Stimulated activated memory B cell treated with anti-CD40 and anti-IgM and Interleukin-4, amounts not matched to agents 10 μg/mL and 1 μg/mL and 100 μg/mL, for 72 hours (primary cell): ENCODE measurements around the gene SOHLH2.
A peak's percentile ranks its signal among the peaks of the same experiment; 100 is the strongest.

Experiments
- ATAC-seq: fragments of 150-1000 bp; cut with Tn5 transposase; 2 replicates; pipeline ENCODE4 v1.10.0; 2021
- H3K27ac Mint-ChIP-seq: one replicate; pipeline ENCODE4 v1.8.0; 2022; ENCODE audit warnings: mild to moderate bottlenecking, mixed read lengths
- H3K27me3 Mint-ChIP-seq: one replicate; pipeline ENCODE4 v1.8.0; 2022; ENCODE audit warnings: mixed read lengths
- H3K36me3 Mint-ChIP-seq: one replicate; pipeline ENCODE4 v1.8.0; 2022; ENCODE audit warnings: mixed read lengths
- H3K4me1 Mint-ChIP-seq: one replicate; pipeline ENCODE4 v1.8.0; 2022; ENCODE audit warnings: mixed read lengths
- H3K4me3 Mint-ChIP-seq: one replicate; pipeline ENCODE4 v1.8.0; 2022; ENCODE audit warnings: mild to moderate bottlenecking, moderate library complexity, mixed read lengths
- H3K9me3 Mint-ChIP-seq: one replicate; pipeline ENCODE4 v1.8.0; 2022; ENCODE audit warnings: mixed read lengths

SOHLH2 gene

GRCh38 chr13:36130552-36131221, 83.7 kb downstream of the SOHLH2 start:
- no peaks in the 10 kb centered on the region for H3K9me3 Mint-ChIP-seq
- no peaks in the 10 kb centered on the region for H3K4me1 Mint-ChIP-seq
- no peaks in the 10 kb centered on the region for H3K36me3 Mint-ChIP-seq
- H3K27ac Mint-ChIP-seq: no peak overlapping the region
- H3K27me3 Mint-ChIP-seq: peaks cover 11% of the 10 kb centered on the region
- ATAC-seq: peak; percentile 29
- H3K4me3 Mint-ChIP-seq: no peak overlapping the region

GRCh38 chr13:36130193-36130551, 84.2 kb downstream of the SOHLH2 start:
- ATAC-seq: no peak
- H3K27me3 Mint-ChIP-seq: peaks cover 11% of the 10 kb centered on the region
- H3K4me3 Mint-ChIP-seq: no peak overlapping the region
- H3K27ac Mint-ChIP-seq: no peak overlapping the region
- H3K9me3 Mint-ChIP-seq: no peaks in the 10 kb centered on the region
- H3K4me1 Mint-ChIP-seq: no peaks in the 10 kb centered on the region
- no peaks in the 10 kb centered on the region for H3K36me3 Mint-ChIP-seq

GRCh38 chr13:36129539-36129938, 84.8 kb downstream of the SOHLH2 start:
- H3K4me3 Mint-ChIP-seq: no peak overlapping the region
- H3K36me3 Mint-ChIP-seq: no peaks in the 10 kb centered on the region
- no peaks in the 10 kb centered on the region for H3K9me3 Mint-ChIP-seq
- ATAC-seq: no peak
- H3K27ac Mint-ChIP-seq: no peak overlapping the region
- peaks cover 11% of the 10 kb centered on the region for H3K27me3 Mint-ChIP-seq
- no peaks in the 10 kb centered on the region for H3K4me1 Mint-ChIP-seq

GRCh38 chr13:36126491-36126890, 87.9 kb downstream of the SOHLH2 start:
- no peak overlapping the region for H3K4me3 Mint-ChIP-seq
- no peaks in the 10 kb centered on the region for H3K9me3 Mint-ChIP-seq
- H3K36me3 Mint-ChIP-seq: no peaks in the 10 kb centered on the region
- peaks cover 11% of the 10 kb centered on the region for H3K27me3 Mint-ChIP-seq
- H3K27ac Mint-ChIP-seq: no peak overlapping the region
- ATAC-seq: no peak
- H3K4me1 Mint-ChIP-seq: no peaks in the 10 kb centered on the region

GRCh38 chr13:36125841-36126240, 88.5 kb downstream of the SOHLH2 start:
- no peak overlapping the region for H3K4me3 Mint-ChIP-seq
- H3K27ac Mint-ChIP-seq: no peak overlapping the region
- ATAC-seq: no peak
- H3K27me3 Mint-ChIP-seq: peaks cover 9% of the 10 kb centered on the region
- H3K36me3 Mint-ChIP-seq: no peaks in the 10 kb centered on the region
- H3K4me1 Mint-ChIP-seq: no peaks in the 10 kb centered on the region
- no peaks in the 10 kb centered on the region for H3K9me3 Mint-ChIP-seq

GRCh38 chr13:36124236-36124822, 90.0 kb downstream of the SOHLH2 start:
- no peak overlapping the region for H3K27ac Mint-ChIP-seq
- no peak for ATAC-seq
- H3K27me3 Mint-ChIP-seq: no peaks in the 10 kb centered on the region
- H3K4me3 Mint-ChIP-seq: no peak overlapping the region
- H3K4me1 Mint-ChIP-seq: no peaks in the 10 kb centered on the region
- no peaks in the 10 kb centered on the region for H3K9me3 Mint-ChIP-seq
- H3K36me3 Mint-ChIP-seq: no peaks in the 10 kb centered on the region
